GM19193 (cell line): ENCODE measurements around the gene CDS1.

Experiments
- POLR2A ChIP-seq: IDR thresholded peaks from 4 replicates; pipeline ENCODE4 v1.6.1; 2011; ENCODE audit not compliant: insufficient read depth, insufficient read length; ENCODE audit errors: extremely low read depth

The CDS1 gene

DNA sequence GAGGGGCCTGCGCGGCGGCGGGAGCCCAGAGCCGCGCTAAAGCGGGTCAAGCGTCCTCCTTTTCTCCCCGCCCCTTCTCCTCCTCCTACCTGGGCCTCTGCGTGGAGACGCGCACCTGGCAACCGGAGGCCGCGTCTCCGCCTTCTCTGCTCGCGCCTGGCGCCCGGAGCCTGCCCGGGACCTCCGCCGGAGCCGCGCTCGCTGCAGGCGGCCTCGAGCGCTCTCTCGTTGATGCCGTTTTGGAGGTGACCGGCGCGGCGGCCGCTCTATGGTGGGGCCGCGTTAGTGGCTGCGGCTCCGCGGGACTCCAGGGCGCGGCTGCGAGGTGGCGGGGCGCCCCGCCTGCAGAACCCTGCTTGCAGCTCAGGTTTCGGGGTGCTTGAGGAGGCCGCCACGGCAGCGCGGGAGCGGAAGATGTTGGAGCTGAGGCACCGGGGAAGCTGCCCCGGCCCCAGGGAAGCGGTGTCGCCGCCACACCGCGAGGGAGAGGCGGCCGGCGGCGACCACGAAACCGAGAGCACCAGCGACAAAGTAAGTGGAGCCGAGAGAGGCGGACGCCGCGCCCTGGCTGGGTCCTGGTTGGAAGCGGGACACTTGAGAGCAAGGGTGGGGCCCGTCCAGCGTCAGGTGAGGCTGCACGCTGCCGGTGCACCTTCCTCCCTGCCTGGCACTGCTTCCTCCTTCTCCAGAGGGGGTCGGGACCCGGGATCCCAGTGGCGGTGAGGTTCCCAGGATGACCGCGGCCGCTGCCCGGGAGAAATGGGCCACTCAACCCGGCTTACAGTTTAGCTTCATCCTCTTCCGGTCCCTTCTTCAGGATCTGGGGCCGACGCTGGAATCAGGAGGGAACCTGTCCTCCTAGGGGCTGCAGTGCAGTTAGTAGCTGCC, at the start of gene CDS1:
Gene CDS1 (plus strand): TSS at position 140 of the 888 bp plus-strand sequence. CDS start 275 bp downstream, at position 415.
- no peak for TF ChIP-seq POLR2A

DNA sequence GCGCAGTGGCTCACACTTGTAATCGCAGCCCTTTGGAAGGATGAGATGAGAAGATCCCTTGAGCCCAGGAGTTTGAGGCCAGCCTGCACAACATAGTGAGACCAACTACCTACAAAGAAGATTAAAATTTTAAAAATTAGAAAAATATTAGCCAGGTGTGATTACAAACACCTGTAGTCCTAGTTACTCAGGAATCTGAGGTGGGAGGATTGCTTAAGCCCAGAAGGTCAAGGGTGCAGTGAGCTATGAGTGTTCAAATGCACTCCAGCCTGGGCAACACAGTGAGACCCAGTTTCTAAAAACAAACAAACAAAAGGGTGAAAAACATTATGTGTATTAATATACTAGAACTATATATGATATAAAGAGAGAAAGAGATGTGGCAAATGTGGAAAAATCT, 47.0 kb upstream of the CDS1 start:
- no peak for TF ChIP-seq POLR2A

DNA sequence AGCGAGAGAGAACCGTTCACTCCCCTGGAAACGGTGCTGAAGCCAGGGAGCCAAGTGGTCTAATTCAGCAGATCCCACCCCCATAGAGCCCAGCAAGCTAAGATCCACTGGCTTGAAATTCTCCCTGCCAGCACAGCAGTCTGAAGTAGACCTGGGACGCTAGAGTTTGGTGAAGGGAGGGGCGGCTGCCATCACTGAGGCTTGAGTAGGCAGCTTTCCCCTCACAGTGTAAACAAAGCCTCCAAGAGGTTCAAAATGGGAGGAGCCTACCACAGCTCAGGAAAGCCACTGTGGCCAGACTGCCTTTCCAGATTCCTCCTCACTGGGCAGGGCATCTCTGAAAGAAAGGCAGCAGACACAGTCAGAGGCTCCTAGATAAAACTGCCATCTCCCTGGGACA, 37.8 kb upstream of the CDS1 start:
- TF ChIP-seq POLR2A, result no peak

GRCh38 chr4:84547211-84547610, 35.7 kb upstream of the CDS1 start:
- no peak for TF ChIP-seq POLR2A

DNA sequence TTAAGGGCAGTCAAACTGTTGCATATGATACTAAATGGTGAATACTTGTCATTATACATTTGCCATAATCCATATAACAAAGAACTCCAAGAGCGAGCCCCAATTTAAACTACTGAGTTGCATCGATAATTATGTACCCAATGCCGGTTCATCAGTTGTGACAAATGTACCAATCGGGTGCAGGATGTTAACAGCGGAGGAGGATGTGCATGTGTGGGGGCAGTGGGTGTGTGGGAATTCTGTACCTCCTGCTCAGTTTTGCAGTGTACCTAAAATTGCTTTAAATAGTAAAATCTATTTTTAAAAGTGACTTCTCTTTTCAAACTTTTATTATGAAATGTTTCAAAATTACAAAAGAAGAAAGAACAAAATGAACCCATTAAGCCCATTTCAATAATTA, 20.8 kb upstream of the CDS1 start:
- TF ChIP-seq POLR2A, result no peak

GRCh38 chr4:84563002-84563401, 19.9 kb upstream of the CDS1 start:
- TF ChIP-seq POLR2A, result no peak

DNA sequence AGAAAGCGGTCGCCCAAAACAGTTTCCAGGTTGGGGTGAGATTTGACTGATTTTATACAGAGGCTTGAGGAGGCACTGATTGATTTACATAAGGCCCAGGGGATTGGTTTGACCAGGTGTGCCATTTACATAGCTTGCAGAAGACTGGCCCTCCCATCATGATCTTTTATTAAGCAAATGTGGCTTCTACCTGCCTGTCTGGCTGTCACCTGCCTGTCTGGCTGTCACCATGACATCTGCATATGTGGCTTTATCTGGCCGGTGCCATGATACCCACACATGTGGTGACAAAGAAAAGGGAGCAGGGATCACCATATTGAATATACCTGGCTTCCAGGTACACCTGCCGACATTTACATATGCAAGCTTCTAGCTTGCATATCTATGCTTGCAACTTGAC, 17.0 kb upstream of the CDS1 start:
- TF ChIP-seq POLR2A, result no peak

- no peak for TF ChIP-seq POLR2A
These were observed 14.4 kb upstream of the CDS1 start for GRCh38 chr4:84568496-84568895.

DNA sequence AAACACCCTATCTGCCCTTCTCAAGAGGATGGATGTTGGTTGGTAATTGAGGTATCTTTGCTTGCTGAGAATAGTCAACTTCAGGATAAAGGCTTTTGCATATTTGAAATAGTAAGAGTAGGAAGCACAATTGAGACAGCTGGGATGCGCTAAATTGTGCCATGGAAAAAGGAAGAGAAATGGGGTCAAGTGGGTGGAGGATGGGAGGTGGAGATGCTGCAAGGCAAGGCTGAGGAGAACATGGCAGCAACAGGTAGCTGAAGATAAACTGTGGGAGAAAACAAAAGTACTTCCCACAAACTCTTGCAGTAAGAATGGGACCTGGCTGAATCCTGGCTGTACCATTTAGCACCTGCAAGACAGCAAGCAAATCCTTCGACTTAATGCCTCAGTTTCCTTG, 13.9 kb upstream of the CDS1 start:
- TF ChIP-seq POLR2A, result no peak

- no peak for TF ChIP-seq POLR2A
These were observed 9.4 kb upstream of the CDS1 start for GRCh38 chr4:84573385-84574068.

DNA sequence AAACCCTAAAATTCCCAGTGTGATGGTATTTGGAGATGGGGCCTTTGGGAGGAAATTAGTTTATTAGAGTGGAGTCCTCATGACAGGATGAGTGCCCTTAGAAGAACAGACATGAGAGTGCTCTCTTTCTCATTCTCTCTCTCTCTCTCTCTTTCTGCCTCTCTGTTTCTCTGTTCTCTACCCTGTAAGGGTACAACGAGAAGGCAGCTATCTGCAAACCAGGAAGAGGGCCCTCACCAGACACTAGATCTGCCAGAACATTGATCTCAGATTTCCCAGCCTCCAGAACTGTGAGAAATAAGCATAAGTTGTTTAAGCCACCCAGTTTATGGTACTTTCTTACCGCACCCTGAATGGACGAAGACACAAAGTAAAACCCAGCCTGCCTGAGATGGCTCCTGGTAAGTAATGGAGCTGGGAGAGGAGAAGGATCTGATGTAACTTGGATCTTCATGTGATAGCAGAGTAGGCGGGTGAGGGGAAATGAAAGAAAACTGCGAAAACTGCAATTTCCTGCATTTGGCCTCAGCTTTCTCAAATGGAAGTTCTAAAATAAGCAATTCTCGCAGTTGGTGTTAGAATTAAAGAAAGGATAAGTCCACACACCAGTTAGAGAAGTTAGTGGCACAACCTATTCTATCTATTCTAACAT, 8.7 kb upstream of the CDS1 start:
- no peak for TF ChIP-seq POLR2A

GRCh38 chr4:84578540-84579402, 4.2 kb upstream of the CDS1 start:
- TF ChIP-seq POLR2A, result no peak

- no peak for TF ChIP-seq POLR2A
These were observed 3.5 kb upstream of the CDS1 start for GRCh38 chr4:84579403-84579776.

DNA sequence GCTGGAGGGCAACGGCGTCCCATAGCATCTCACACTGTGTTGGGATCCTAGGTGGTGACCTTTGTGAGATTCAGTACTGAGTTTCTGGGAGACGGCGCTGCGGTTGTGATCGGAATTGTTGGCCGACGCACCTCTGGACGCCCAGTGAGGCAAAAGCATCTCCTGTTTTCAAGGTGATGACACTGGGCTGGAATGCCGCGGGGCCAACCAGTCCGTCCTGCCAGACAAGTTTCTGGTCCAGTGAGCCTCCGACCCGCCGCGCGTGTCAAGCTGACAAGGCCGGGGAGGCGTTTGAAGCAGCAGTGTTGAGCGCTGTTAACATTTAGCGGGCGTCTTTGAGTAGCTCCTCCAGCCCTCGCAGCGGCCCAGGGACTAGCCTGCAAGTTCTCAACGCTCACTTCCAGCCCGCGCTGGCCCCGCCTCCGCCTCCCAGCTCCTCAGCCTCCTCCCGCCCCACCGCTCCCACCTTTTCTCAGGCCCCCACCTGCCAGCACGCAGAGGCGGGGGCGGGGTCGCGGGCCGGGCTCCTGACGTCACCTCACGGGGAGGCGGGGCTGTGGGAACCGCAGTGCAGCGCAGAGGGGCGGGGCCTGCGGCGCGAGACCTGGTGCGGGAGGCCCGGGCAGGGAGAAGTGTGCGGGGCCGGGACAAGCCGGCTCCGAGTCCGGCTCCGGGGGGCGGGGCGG, 482 bp upstream of the CDS1 start:
- no peak for TF ChIP-seq POLR2A
